SKM-1 (cell line): ENCODE measurements around the gene AP2A2.
"Not testable (repeated sequence)": the region's sequence is repeated elsewhere in the genome, so short reads cannot be mapped to it uniquely, and the experiment has no call there.

Experiments
- DNase-seq: peaks from one replicate; lab custom pipeline; 2025; ENCODE audit not compliant: unreplicated experiment; lab: John Stamatoyannopoulos, UW

The AP2A2 gene

GRCh38 chr11:972523-973211 is 47.0 kb downstream of the AP2A2 start:
- DNase-seq = no peak

GRCh38 chr11:973237-973636 is 47.6 kb downstream of the AP2A2 start:
- no peak for DNase-seq

GRCh38 chr11:975376-975775 is 49.7 kb downstream of the AP2A2 start:
- DNase-seq = not testable (repeated sequence)

GRCh38 chr11:975827-976226 is 50.2 kb downstream of the AP2A2 start:
- no peak for DNase-seq

- DNase-seq = no peak
These were observed 50.9 kb downstream of the AP2A2 start for GRCh38 chr11:976431-977160.

GRCh38 chr11:977830-978720 is 52.4 kb downstream of the AP2A2 start:
- no peak for DNase-seq

- no peak for DNase-seq
These were observed 53.1 kb downstream of the AP2A2 start for GRCh38 chr11:978781-979180.

- no peak for DNase-seq
These were observed 55.0 kb downstream of the AP2A2 start for GRCh38 chr11:980438-981357.

- DNase-seq = no peak
These were observed 56.1 kb downstream of the AP2A2 start for GRCh38 chr11:981764-982163.

GRCh38 chr11:984546-984945 is 58.9 kb downstream of the AP2A2 start:
- no peak for DNase-seq

- no peak for DNase-seq
These were observed 59.7 kb downstream of the AP2A2 start for GRCh38 chr11:985406-985805.

GRCh38 chr11:985848-986247 is 60.2 kb downstream of the AP2A2 start:
- no peak for DNase-seq

- no peak for DNase-seq
These were observed 60.7 kb downstream of the AP2A2 start for GRCh38 chr11:986270-986951.

- DNase-seq = no peak
These were observed 61.3 kb downstream of the AP2A2 start for GRCh38 chr11:986952-987305.

- no peak for DNase-seq
These were observed 62.0 kb downstream of the AP2A2 start for GRCh38 chr11:987671-988070.

GRCh38 chr11:990101-990500 is 64.4 kb downstream of the AP2A2 start:
- no peak for DNase-seq

- DNase-seq = no peak
These were observed 65.4 kb downstream of the AP2A2 start for GRCh38 chr11:991034-991433.

GRCh38 chr11:991711-992307 is 66.1 kb downstream of the AP2A2 start:
- DNase-seq = no peak

- DNase-seq = no peak
These were observed 66.9 kb downstream of the AP2A2 start for GRCh38 chr11:992577-992976.
